Endothelial cell of umbilical vein (primary cell): ENCODE measurements around the gene ACBD3. TPM values are rescaled to one million over a fixed set of nuclear protein-coding genes. Genes with fewer than 3 reads are reported as not detected.

ENCODE experiments used
- BruUV-seq: library from RNA; stranded (reverse); fragments of 400-500 nt; replicated peaks from 2 replicates; lab custom pipeline; 2021; lab: Mats Ljungman, UMichigan
- CTCF ChIA-PET: fragments of 300-600, 350-600 bp; sonication (Branson Sonifier 250); formaldehyde crosslinking; loops from one replicate; lab custom pipeline; 2021; ENCODE audit warnings: antibody characterized with exemption, inconsistent platforms; lab: Charles Lee
- POLR2A ChIA-PET: fragments of 300-600, 350-600 bp; sonication (Branson Sonifier 250); formaldehyde crosslinking; loops from one replicate; lab custom pipeline; 2021; ENCODE audit warnings: antibody characterized with exemption, inconsistent platforms; lab: Charles Lee
- DNase-seq: peaks from one replicate; pipeline ENCODE4 v3.0.0-alpha.2; 2011; ENCODE audit warnings: low read depth, low spot score
- FAIRE-seq: peaks from 2 replicates; lab custom pipeline; 2011; peaks lifted over from hg19 to GRCh38; lab: Jason Lieb, UNC
- H2AFZ ChIP-seq: 2 replicates; pipeline ENCODE4 v1.6.0; 2012; ENCODE audit warnings: low read depth, low read length, control low read depth, inconsistent platforms
- H3K27ac ChIP-seq: 2 replicates; pipeline ENCODE4 v1.5.1; 2011; ENCODE audit warnings: low read depth, mild to moderate bottlenecking, control low read depth, low read length, moderate library complexity; ENCODE audit not compliant: insufficient read depth
- H3K27me3 ChIP-seq, 2 experiments: 2 replicates each; pipeline versions ENCODE4 v1.6.0 to v1.6.1; 2011; ENCODE audit warnings: low read length in 2 of 2, mixed read lengths in 1 of 2; ENCODE audit not compliant: control insufficient read depth in 2 of 2, insufficient read depth in 2 of 2
- H3K36me3 ChIP-seq, 2 experiments: 2 replicates in 1 of 2; 3 replicates in 1 of 2; pipeline ENCODE4 v1.5.1; 2011; ENCODE audit warnings: low read length in 2 of 2, mild to moderate bottlenecking in 1 of 2, moderate library complexity in 1 of 2; ENCODE audit not compliant: control insufficient read depth in 2 of 2, insufficient read depth in 2 of 2; ENCODE audit errors: extremely low read depth in 1 of 2
- H3K4me1 ChIP-seq: 3 replicates; pipeline ENCODE4 v1.5.1; 2011; ENCODE audit warnings: mild to moderate bottlenecking, low read length; ENCODE audit not compliant: control insufficient read depth, insufficient read depth; ENCODE audit errors: extremely low read depth
- H3K4me2 ChIP-seq: 2 replicates; pipeline ENCODE4 v1.6.1; 2011; ENCODE audit warnings: low read length, control low read depth, mixed read lengths; ENCODE audit not compliant: insufficient read depth
- H3K4me3 ChIP-seq, 3 experiments: fragments of 200-600 bp in 1 of 3; sonication (generic), shearing (Covaris generic) in 1 of 3; replicated peaks in 1 of 3; 2 replicates each; pipeline ENCODE4 v1.5.1; 2011 to 2016; ENCODE audit warnings: control low read depth in 3 of 3, low read length in 3 of 3, mild to moderate bottlenecking in 2 of 3, inconsistent platforms in 1 of 3, low read depth in 1 of 3, moderate library complexity in 1 of 3; ENCODE audit not compliant: insufficient read depth in 1 of 3
- H3K79me2 ChIP-seq: 2 replicates; pipeline ENCODE4 v1.6.0; 2012; ENCODE audit warnings: low read length, inconsistent platforms; ENCODE audit not compliant: control insufficient read depth, insufficient read depth
- H3K9ac ChIP-seq: replicated peaks from 2 replicates; pipeline ENCODE3; 2011; ENCODE audit warnings: low read length, control low read depth; ENCODE audit not compliant: insufficient read depth; ENCODE audit errors: extremely low read depth
- H3K9me1 ChIP-seq: replicated peaks from 3 replicates; pipeline ENCODE4 v1.6.0; 2011; ENCODE audit warnings: mild to moderate bottlenecking, low read length; ENCODE audit not compliant: control insufficient read depth, insufficient read depth; ENCODE audit errors: extremely low read depth
- H3K9me3 ChIP-seq: replicated peaks from 2 replicates; pipeline ENCODE4 v1.5.1; 2012; ENCODE audit warnings: low read length, inconsistent platforms; ENCODE audit not compliant: control insufficient read depth, insufficient read depth
- H4K20me1 ChIP-seq: replicated peaks from 2 replicates; pipeline ENCODE3; 2011; ENCODE audit warnings: mild to moderate bottlenecking, low read length; ENCODE audit not compliant: control insufficient read depth, insufficient read depth; ENCODE audit errors: extremely low read depth
- CTCF ChIP-seq, 2 donors: IDR thresholded peaks; 1 replicate in 1 of 2; 2 replicates in 1 of 2; pipeline ENCODE4 v1.5.1; 2011; ENCODE audit warnings: low read length in 2 of 2, mild to moderate bottlenecking in 2 of 2, moderate library complexity in 2 of 2, control low read depth in 1 of 2, inconsistent platforms in 1 of 2, low read depth in 1 of 2; ENCODE audit not compliant: insufficient read depth in 1 of 2; ENCODE audit errors: extremely low read depth in 1 of 2
- EZH2 ChIP-seq: IDR thresholded peaks from 2 replicates; pipeline ENCODE4 v1.6.1; 2012; ENCODE audit warnings: borderline replicate concordance, low read depth, mild to moderate bottlenecking, moderate library complexity, low read length, inconsistent platforms; ENCODE audit not compliant: severe bottlenecking
- FOS ChIP-seq: IDR thresholded peaks from 2 replicates; pipeline ENCODE4 v1.6.1; 2011; ENCODE audit warnings: mild to moderate bottlenecking, low read length, moderate library complexity, borderline replicate concordance; ENCODE audit not compliant: insufficient read depth
- GATA2 ChIP-seq: IDR thresholded peaks from 2 replicates; pipeline ENCODE4 v1.7.0; 2011; ENCODE audit warnings: low read depth, mild to moderate bottlenecking, moderate library complexity, mixed read lengths, low read length; ENCODE audit not compliant: insufficient read length, insufficient read depth
- JUN ChIP-seq: IDR thresholded peaks from 2 replicates; pipeline ENCODE4 v1.6.1; 2011; ENCODE audit warnings: borderline replicate concordance, low read depth; ENCODE audit not compliant: insufficient read length, insufficient read depth
- MAX ChIP-seq: IDR thresholded peaks from 2 replicates; pipeline ENCODE4 v1.6.1; 2011; ENCODE audit not compliant: insufficient read depth, insufficient read length
- MYC ChIP-seq: IDR thresholded peaks from one replicate; pipeline ENCODE4 v1.6.1; 2011; ENCODE audit warnings: mild to moderate bottlenecking, low read depth, low read length
- POLR2A ChIP-seq: IDR thresholded peaks from 2 replicates; pipeline ENCODE4 v1.6.1; 2012; ENCODE audit warnings: low read depth, mild to moderate bottlenecking, control low read depth, low read length
- POLR2AphosphoS5 ChIP-seq: IDR thresholded peaks from 2 replicates; pipeline ENCODE4 v1.6.1; 2012; ENCODE audit warnings: low read depth, mild to moderate bottlenecking, control low read depth, low read length, moderate library complexity; ENCODE audit not compliant: insufficient read depth
- dilution Hi-C: fragments of 300-500 bp; cut with MboI; formaldehyde crosslinking; loops from one replicate; pipeline ENCODE4 v1.15.0; 2019; ENCODE audit warnings: low sequenced_read_pairs; ENCODE audit not compliant: extremely low pct_ligation_motif_present
- intact Hi-C: fragments of 100-400 bp; cut with micrococcal nuclease; formaldehyde crosslinking; loops from one replicate; pipeline ENCODE4 v1.10.0; 2022
- polyA plus RNA-seq, 4 experiments: library from polyadenylated mRNA; depleted of rRNA in 3 of 4; stranded (reverse) in 3 of 4; unstranded in 1 of 4; fragments of >200 nt; gene quantifications; 2 replicates each; pipeline versions ENCODE4 v1.2.1 to v1.2.3, GENCODE V29; 2011 to 2012; ENCODE audit warnings: missing spikeins in 1 of 4
- total RNA-seq: library from RNA; stranded (reverse); gene quantifications from 2 replicates; pipeline ENCODE4 v1.2.3, GENCODE V29; 2021

ACBD3 gene
- total and polyA plus RNA-seq, 2 donors (not counting 3 experiments of a cell fraction or from before 2014, with no cell fraction given), result 12.3 to 36.4 TPM

- FAIRE-seq, result no peak
- dilution Hi-C loops, result no loop called here
- intact Hi-C loops, result no loop called here
These were observed 68.2 kb downstream of the ACBD3 start for GRCh38 chr1:226118357-226118756.

More at GRCh38 chr1:226118357-226118756, 68.2 kb downstream of the ACBD3 start:
- DNase-seq, result no peak
- Histone ChIP-seq H3K36me3 (no peaks in the 10 kb centered on the region), H3K9me1 (no peaks in the 10 kb centered on the region), H3K9me3 (no peaks in the 10 kb centered on the region), H3K9ac (no peak overlapping the region), H2AFZ (no peak overlapping the region), H4K20me1 (no peaks in the 10 kb centered on the region), H3K4me1 (no peaks in the 10 kb centered on the region), H3K4me3 (no peak overlapping the region), H3K27ac (no peak overlapping the region), H3K4me2 (no peak overlapping the region), H3K79me2 (no peaks in the 10 kb centered on the region), H3K27me3 (peaks cover 0 to 2% of the 10 kb centered on the region in 2 experiments)
- ChIA-PET POLR2A (no interaction called here), CTCF (interaction anchor here (1.2 to 5.7 kb wide), 2 partner anchors 52 to 53 kb away, joined by 3 to 139 read pairs; no protein-coding TSS in a partner anchor)
- TF ChIP-seq MAX, result no peak
- TF ChIP-seq POLR2A, result no peak
- TF ChIP-seq CTCF (IDR thresholded peaks at IDR 0.05; ENCODE audit: extremely low read depth in 1 of 2, insufficient read depth in 1 of 2, low read depth in 1 of 2, low read length in 2 of 2), result no peak
- no peak for TF ChIP-seq POLR2AphosphoS5
- TF ChIP-seq JUN, result no peak
- TF ChIP-seq MYC, result no peak
- TF ChIP-seq EZH2, result no peak
- TF ChIP-seq FOS, result no peak
- TF ChIP-seq GATA2, result no peak
- BruUV-seq, result no TSS peak
